Measurements from ENCODE around the gene MS4A6A.
"Not testable (repeated sequence)": the region's sequence is repeated elsewhere in the genome, so short reads cannot be mapped to it uniquely, and the experiment has no call there.

MS4A6A gene

DNA sequence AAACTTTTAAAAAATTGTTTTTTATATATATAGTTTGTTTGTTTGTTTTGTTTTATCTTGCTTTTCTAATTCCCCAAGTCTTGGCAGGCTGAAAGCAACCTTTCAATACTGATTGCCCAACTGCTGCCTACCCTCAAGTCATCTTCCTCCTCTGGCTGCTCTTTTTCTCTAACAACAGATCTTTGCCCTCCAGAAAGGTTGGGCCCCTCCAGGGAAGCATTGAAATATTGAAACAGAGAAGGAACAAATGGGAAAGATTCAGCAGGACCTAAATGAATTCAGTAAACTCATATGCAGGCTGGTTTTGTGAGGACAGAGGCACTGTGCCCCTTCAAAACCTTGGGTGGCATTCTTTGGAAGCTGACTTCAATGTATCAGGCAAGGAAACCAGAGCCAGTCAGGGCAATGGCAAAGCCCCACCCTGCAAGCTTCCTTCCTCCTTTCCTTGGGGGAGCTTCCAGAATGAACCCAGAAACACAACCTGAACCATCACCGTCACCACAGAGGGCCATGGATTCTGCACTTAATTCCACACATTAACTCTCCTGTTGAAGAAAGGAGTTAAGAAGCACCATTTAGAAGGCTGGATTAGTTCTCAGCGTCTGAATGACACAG, 815 bp upstream of the MS4A6A start:
- DNase-seq = no peak

DNA sequence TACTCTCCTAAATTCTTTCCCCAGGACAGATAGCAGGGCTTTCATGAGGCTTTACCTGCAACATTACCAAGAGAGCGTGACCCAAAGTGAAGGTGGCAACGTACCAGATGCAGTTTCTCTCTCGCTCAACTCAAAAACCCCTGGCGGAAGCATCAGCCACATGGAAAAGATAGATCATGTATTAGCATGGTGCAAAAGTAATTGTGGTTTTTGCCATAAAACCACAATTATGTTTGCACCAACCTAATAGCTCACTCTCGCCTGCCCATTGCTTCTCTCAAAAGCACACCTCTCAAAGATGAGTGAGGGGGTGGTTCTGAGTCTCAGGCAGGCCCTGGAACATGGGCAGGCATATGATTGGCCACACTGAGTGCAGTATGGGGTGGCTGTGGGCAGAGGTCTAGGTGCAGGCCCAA, 7.0 kb downstream of the MS4A6A start:
- DNase-seq = no peak

DNA sequence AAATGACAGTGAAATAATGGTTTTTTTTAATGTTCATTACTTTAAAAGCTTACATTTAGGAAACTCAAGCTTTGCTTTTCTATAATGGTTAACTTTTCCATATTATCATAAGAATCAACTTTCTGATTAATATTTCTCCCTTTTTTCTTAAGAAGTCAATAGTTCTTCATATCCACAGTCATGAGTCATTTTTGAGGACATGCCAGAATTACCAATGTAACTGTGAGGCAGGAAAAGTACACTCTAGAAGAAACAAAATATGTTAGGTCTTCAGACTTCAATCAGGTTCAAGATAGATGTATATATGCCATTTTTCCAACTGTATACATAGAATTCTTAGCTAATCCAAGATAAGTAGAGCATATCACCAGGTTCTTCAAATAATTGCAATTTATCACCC, 10.9 kb downstream of the MS4A6A start:
- DNase-seq = no peak

DNA sequence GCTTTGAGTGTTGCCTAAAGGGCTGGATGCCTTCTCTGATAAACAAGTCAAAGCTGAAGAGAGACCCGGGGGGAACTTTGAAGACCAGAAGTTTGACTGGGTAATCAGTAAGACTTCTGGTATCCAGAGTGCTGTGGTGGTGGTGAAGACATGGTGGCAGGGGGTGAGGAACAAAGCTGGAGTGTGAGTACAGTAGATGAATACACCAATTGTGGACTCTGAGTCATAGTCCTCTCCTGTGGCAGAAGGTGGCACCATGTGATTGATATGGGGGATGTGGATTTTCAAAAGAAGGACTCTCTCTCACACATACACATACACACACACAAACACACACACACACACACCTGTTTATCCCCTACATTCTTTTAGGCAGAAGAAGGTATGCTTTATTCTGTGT, 12.3 kb downstream of the MS4A6A start:
- no peak for DNase-seq

DNA sequence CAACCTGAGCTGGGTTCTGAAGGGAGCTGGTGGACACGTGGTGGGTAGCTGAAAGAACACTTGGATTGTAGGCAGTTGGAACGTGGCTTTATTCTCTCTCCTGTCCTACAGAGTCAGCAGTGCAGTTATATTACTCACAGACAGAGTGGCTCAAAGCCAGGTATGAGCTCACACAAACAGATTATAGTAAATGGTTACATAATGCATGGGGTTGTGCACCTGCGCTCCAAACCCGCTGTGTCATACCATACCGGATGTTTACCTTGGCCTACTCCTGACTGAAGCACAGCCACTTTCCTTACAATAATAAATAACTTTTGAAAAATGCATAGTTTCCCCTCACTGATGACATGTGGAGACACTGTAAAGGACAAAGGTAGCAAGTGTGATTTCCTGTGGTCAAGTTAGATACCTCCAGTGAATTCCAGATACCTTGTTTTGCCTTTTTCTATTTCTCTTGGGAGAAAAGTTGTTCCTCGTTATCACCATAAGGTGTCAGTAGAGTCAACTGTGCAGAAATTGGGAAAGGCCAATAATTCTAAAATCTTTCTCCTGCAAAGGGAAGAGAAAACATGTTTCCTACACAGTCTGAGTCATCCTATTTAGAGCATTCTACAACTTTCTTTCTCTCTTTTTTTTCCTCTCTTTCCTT, 13.5 kb downstream of the MS4A6A start:
- no peak for DNase-seq

DNA sequence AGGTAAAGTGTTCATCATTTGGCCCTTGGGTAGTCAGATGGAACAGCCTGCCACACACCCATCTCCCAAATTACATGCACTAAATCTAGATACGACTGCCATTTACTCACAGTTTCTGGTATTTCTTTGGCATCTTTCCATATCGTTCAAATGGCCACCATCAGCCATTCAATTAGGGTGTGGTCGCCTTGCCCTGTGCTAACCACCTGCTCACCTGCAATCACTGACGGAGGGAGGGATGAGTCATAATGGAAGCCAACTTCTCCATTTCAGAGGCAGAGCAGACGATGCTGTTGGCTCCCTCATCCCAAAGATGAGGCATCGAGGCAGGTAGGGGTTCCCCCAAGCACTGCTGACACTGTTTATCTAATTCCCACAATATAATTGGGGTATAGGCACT, 14.6 kb downstream of the MS4A6A start:
- DNase-seq = no peak

DNA sequence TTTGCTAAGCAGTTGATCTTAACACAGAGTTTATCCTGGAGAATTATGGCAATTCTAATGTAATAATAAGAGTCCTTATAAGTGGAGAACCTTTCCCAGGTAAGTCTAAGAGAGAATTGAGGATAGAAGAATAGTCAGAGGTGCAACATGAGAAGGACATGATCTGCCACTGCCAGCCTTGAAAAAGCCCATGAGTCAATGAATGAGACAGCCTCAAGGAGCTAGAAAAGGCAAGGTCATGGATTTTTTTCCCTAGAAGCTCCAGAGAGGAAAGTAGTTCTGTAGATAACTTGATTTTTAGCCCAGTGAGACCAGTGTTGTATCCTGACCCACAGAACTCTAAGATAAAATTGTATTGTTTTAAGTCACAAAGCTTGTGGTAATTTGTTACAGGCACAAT, 16.9 kb downstream of the MS4A6A start:
- no peak for DNase-seq

DNA sequence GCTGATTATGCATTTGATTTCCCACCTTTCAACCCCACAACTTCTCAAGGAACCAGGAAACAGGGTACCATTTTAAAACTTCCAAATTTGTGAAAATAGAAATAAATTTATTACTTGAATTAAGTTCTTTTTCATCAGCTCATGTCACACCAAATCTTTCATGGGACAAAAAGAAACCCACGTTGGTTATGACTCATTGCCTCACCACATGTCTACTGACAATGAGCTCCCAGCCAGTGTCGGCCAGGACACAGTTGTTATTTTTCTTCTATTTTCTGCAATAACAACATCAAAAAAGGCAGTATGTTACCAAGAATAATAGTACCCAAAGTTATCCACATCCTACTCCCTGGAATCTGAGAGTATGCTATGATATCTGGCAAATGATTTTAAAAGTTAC, 17.3 kb downstream of the MS4A6A start:
- DNase-seq = no peak

DNA sequence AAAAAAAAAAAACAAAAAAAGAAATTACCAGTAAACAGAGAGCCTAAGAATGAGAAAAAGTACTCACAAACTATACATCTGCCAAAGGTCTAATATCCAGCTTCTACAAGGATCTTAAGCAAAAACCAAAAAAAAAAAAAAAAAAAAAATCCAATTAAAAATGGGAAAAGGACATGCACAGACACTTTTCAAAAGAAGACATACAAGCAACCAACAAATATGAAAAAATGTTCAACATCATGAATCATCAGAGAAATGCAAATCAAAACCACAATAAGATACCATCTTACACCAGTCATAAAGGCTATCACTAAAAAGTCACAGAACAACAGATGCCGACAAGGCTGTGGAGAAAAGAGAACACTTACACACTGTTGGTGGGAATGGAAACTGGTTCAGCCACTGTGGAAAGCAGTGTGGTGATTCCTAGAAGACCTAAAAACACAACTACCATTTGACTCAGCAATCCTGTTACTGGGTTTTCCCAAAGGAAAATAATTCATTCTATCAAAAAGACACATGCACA, 18.3 kb downstream of the MS4A6A start:
- no peak for DNase-seq

DNA sequence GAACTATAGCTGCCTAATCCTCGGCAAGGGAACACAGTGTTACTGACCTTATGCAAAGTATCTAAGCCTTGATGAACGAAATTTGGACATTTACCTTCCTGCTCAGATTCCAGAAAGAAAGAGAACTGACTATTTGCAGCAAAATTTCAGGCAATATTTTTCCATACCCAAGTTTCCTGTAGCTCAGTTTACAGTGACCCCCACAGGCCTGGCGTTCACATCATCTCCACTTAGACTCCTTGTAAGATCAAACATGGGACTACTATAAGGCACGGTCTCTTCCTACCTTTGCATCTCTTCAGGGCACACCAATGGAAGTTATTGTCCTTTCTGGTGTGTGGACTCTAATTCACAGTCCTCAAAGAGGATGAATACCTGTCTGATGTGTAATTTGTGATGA, 21.1 kb downstream of the MS4A6A start:
- DNase-seq = no peak

DNA sequence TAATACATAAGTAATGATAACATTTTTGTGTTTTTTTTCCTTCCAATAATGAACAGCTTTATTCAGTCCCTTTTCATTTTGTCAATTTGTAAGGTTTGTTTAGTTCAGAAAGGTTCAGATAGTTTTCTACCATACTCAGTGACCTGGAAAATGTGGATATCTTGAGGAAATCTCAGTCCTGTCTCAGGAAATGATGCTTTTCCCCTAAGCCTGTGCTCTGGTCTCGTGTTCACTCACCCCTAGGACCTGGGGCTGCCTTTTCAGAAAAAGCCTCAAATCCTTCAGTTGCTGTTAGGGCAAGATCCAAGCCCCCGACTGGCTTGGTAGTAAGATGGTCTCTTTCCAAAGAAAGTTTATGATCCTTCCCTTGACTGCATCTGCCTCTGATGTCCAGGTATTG, 21.8 kb downstream of the MS4A6A start:
- no peak for DNase-seq

DNA sequence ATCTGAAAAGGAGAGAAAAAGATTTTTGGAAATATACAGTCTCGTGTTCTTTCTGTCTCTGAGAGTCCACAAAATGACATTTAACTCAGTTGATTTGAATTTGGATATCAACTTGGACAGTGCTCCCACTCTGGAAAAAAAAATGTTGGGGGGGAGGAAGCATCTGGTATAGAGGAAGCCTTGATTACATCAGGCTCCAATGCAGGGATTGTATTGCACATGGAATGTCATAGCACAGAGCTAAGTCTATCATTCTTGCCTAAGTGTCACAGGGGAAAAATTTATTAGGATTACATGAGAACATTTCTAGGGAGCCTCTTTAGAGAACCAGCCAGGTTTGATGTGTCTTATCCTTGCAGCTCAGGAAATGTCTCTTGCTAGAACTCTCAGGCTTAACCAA, 23.0 kb downstream of the MS4A6A start:
- no peak for DNase-seq

DNA sequence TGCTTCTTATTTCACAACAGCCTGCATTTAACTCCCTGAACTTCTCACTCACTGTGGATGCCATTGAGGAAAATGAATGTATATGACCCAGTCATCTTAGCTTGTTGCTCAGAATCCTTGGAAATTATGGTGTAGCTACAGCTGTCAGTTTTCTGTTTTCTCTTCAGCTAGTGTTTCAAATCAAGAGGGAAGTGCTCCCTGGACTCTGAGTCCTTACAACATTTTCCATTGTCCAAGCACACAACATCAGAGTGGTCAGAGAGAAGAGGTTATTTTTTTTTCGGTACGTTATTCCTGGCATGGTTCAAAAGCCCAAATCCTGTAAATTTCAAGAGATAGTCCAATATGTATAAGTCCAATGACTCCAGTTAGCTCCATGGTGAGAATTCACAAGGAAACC, 23.6 kb downstream of the MS4A6A start:
- DNase-seq = no peak

DNA sequence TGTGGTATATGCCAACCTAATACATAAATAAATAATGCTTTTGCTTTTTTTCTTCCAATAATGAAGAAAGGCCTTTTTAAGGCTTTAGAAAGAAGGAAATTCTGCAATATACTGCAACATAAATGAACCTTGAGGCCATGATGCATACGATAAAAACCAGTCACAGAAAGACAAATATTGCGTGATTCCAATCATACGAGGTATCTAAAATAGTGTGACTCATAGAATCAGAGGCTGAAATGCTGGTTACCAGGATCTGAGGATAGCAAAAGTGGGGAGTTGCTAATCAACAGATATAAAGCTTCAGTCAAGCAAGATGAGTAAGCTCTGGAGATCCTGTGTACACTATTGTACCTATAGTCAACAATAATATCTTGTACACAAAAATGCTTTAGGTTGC, 24.2 kb downstream of the MS4A6A start:
- no peak for DNase-seq

DNA sequence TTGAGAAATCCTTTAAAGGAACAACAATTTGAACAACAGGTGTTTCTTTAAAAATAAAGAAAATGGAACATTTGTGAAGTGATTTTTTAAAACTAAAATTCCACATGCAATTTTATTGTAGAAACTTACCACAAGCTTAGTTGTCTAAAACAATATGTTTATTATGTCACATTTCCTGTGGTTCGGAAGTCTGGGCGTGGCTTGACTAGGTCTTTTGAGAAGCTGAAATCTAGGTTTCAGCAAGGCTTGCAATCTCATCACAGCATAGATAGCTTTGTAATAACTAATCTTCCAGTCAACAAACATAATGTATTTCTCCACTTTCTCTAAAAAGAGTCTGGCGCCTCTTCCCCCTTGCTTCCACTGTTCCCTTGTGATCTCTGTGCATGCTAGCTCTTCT, 27.0 kb downstream of the MS4A6A start:
- DNase-seq = no peak

DNA sequence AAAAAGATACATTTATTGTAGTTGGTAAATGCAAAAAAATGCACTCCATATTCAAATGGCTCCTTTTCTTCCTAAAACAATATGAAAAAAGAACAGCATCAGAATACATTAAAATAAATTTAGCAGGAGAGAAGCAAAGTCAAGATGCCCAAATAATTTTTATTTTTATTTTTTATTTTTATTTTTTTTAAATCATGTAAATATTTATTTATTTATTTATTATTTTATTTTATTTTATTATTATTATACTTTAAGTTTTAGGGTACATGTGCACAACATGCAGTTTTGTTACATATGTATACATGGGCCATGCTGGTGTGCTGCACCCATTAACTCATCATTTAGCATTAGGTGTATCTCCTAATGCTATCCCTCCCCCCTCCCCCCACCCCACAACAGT, 30.2 kb downstream of the MS4A6A start:
- not testable (repeated sequence) for DNase-seq

DNA sequence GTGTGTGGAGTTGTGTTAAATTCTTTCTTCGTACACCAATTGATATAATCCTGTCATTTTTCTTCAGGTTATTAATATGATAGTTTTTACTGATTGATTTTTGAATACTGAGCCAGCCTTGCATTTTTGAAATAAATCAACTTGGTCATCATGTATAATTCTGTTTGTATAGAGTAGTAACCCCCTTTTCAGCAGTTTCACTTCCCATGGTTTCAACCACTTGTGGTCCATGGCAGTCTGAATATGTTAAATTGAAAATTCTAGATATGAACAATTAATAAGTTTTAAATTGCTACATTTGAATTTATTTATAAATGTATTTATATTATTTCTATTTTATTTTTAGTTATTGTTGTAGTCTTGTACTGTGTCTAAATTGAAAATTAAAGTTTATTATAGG, 32.6 kb downstream of the MS4A6A start:
- no peak for DNase-seq

DNA sequence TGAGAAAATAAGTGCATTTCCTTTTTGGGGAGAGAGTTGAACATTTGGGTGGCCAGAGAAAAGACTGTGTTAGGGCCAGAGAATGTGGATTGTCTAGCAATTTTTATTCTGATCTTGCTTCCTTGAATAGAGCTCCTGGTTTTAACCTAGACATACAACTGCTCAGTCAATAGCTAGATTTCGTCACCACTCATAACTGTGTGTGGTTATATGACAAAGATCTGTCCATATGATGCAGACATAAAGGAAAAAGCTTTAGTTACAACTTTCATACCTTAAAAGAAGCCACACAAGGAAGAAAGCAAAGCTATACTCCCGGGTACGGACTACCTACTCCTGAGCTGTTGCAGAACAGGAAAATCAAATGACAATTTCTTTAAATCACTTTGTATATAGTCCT, 37.2 kb downstream of the MS4A6A start:
- DNase-seq = no peak

DNA sequence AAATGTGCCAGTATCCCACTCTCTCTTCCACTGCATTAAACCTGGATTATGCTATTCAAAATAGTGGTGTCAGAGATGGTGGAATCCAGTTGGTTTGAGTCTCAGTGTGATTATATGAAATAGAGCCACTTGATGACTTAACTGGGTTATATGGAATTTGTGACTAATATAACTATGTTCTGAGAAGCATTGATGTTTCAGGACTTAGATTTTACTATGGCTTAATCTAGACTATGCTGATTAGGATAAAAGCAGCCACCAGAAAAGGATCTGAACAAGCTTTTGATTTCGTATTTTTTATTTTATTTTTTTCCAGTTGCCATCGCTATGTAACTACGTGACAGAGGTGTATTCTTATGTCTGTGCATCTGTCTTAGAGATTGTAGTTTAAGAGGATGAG, 39.1 kb downstream of the MS4A6A start:
- DNase-seq = no peak

DNA sequence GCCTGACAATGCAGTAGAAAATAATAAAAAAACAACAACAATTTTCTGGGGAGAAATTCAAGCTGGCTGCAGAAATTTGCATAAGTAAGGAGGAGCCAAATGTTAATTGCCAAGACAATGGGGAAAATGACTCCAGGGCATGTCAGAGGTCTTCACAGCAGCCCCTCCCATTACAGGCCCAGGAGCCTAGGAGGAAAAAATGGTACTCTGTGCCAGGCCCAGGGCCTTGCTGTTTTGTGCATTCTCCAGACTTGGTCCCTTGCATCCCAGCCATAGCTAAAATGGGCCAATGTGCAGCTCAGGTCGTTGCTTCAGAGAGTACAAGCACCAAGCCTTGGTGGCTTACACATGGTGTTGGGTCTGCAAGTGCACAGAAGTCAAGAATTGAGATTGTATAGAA, 49.0 kb downstream of the MS4A6A start:
- DNase-seq = no peak

DNA sequence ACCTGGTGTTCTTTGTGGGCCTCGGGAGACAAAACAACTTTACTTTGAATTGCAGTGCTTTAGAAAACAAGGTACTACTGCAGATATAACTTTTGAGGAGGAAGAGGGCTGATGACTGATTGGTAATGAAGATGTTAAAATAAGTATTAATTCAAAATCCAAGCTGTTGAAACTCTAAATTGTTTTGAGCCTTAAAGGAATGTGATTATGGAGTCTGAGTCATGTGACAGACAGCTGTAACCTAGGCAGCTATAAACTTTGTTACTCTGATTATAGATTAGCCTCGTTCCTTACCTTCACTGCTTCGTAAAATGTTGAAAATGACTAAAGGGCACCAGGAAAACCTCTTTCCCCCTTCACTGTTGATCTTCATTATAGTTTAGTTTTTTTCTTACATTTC, 51.0 kb downstream of the MS4A6A start:
- no peak for DNase-seq

DNA sequence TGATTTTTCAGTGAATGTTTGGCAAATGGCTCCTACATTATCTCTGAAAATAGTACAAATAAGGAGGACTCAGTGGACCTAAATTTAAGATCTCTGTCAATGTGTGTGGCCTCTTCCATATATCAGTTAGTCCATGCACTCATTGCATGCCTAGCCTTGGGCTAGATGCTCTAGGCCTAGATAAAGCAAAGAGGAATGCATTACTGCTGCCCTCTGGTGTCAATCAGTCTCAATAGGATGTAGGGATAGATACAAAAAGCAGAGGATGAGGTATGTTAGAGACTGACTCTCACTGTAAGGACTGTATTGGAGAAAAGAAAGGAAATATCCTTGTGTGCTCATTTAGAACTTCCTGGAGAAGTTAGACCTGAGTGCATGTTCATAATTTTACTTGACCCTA, 52.4 kb downstream of the MS4A6A start:
- peak; percentile 8 for DNase-seq

DNA sequence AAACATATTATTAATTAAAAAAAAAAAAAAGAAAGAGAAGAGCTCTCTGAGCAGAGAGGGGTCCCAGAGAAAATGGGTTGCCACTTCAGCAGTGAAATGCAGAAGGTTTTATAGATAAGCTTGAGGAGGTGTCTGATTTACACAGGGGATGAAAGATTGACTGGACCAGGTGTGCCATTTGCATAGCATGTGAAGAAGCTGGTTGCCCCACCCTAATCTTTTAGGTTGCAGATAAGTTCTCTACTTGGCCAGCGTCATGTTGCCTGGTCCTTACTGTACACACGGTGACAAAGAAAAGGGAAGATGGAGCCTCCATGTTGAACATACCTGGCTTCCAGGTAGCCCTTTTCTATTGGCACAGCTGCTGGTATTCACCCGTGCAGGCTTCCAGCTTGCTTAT, 53.0 kb downstream of the MS4A6A start:
- no peak for DNase-seq

DNA sequence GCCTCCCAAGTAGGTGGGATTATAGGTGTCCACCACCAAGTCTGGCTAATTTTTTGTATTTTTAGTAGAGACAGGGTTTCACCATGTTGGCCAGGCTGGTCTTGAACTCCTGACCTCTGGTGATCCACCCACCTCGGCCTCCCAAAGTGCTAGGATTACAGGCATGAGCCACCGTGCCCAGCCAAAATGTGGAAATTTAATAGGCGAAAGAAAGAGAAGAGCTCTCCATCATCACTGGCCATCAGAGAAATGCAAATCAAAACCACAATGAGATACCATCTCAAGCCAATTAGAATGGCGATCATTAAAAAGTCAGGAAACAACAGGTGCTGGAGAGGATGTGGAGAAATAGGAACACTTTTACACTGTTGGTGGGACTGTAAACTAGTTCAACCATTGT, 54.0 kb downstream of the MS4A6A start:
- DNase-seq = not testable (repeated sequence)

DNA sequence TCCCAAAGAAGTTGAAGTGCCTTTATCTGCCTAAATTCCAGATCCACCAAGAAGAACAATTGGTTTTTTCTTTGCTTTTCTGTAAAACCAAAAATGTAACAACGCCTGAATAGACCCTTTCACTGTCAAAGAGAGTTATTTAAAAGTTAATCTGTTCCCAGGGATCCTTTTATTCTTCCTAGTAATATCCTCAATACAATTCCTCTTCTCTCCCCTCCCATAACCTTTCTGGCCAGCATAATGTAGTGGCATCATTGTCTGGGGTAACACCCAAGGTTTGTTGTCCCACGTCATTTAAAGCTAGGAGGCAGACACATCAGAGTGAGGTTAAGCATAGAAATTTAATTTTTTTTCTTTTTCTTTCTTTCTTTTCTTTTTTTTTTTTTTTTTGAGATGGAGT, 54.5 kb downstream of the MS4A6A start:
- DNase-seq = no peak

Measured in NCI-H146 (cell line).